ENCODE data around the gene PLCH1.

- TF ChIP-seq ILK (tag; IDR thresholded peaks at IDR 0.05; ENCODE audit: borderline replicate concordance, low read depth) (no peak), SIRT6 (IDR thresholded peaks at IDR 0.05; ENCODE audit: low read depth, low read length) (no peak), UBTF (IDR thresholded peaks at IDR 0.05; ENCODE audit: borderline replicate concordance in 1 of 2, low read depth in 2 of 2, low read length in 2 of 2) (no peak), CTCF (IDR thresholded peaks at IDR 0.05 in 2 of 3, conservative IDR thresholded peaks at IDR 0.05 in 1 of 3; ENCODE audit: insufficient read depth in 2 of 3, low read depth in 1 of 3, low read length in 3 of 3) (no peak), CBX8 (IDR thresholded peaks at IDR 0.05; ENCODE audit: borderline replicate concordance, extremely low read depth, low read depth, low read length, poor library complexity, severe bottlenecking) (no peak), ETV5 (CRISPR knock-in tag; IDR thresholded peaks at IDR 0.05; ENCODE audit: low read depth) (no peak), ATF2 (CRISPR knock-in tag; IDR thresholded peaks at IDR 0.05) (no peak), ZNF274 (IDR thresholded peaks at IDR 0.05; ENCODE audit: borderline replicate concordance, low read depth, low read length) (no peak), POLR2AphosphoS2 (IDR thresholded peaks at IDR 0.05; ENCODE audit: low read length) (no peak), ZNF584 (CRISPR knock-in tag; IDR thresholded peaks at IDR 0.05; ENCODE audit: low read depth) (no peak)
- TF ChIP-seq, protein P1, sequence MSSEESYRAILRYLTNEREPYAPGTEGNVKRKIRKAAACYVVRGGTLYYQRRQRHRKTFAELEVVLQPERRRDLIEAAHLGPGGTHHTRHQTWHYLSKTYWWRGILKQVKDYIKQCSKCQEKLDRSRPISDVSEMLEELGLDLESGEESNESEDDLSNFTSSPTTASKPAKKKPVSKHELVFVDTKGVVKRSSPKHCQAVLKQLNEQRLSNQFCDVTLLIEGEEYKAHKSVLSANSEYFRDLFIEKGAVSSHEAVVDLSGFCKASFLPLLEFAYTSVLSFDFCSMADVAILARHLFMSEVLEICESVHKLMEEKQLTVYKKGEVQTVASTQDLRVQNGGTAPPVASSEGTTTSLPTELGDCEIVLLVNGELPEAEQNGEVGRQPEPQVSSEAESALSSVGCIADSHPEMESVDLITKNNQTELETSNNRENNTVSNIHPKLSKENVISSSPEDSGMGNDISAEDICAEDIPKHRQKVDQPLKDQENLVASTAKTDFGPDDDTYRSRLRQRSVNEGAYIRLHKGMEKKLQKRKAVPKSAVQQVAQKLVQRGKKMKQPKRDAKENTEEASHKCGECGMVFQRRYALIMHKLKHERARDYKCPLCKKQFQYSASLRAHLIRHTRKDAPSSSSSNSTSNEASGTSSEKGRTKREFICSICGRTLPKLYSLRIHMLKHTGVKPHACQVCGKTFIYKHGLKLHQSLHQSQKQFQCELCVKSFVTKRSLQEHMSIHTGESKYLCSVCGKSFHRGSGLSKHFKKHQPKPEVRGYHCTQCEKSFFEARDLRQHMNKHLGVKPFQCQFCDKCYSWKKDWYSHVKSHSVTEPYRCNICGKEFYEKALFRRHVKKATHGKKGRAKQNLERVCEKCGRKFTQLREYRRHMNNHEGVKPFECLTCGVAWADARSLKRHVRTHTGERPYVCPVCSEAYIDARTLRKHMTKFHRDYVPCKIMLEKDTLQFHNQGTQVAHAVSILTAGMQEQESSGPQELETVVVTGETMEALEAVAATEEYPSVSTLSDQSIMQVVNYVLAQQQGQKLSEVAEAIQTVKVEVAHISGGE (CRISPR knock-in tag; IDR thresholded peaks at IDR 0.05), result no peak
Measured at GRCh38 chr3:155667988-155668387, 76.9 kb downstream of the PLCH1 start.

Data from K562 (cell line).